Uterus (tissue), 2 donors: ENCODE measurements around the gene SKAP2.

Source experiments
- CTCF ChIP-seq, 4 experiments: fragments of 200-600 bp in 2 of 4; fragments of 450-650 bp in 2 of 4; sonication (generic) in 2 of 4; IDR thresholded peaks; one replicate each; pipeline ENCODE4 v1.5.1; 2016 to 2019; ENCODE audit warnings: antibody characterized with exemption in 4 of 4, mild to moderate bottlenecking in 2 of 4, moderate library complexity in 1 of 4
- POLR2A ChIP-seq, 2 donors: fragments of 450-650 bp; IDR thresholded peaks; one replicate each; pipeline ENCODE4 v1.6.1; 2016; ENCODE audit warnings: antibody characterized with exemption in 2 of 2, mild to moderate bottlenecking in 1 of 2, moderate library complexity in 1 of 2

- no peak for TF ChIP-seq CTCF (IDR thresholded peaks at IDR 0.05)
- TF ChIP-seq POLR2A (IDR thresholded peaks at IDR 0.05): no peak
These were observed 177.4 kb downstream of the SKAP2 start for GRCh38 chr7:26687032-26687431.
